Mesothelial cell of epicardium (in vitro differentiated cells): Measurements from ENCODE around the gene SPATA13. TPM values are rescaled to one million over a fixed set of nuclear protein-coding genes. Genes with fewer than 3 reads are reported as not detected.

ENCODE experiments used
- DNase-seq, 2 experiments: peaks; one replicate each; pipeline ENCODE4 v3.0.0; 2021; ENCODE audit warnings: low spot score in 2 of 2; ENCODE audit not compliant: unreplicated experiment in 2 of 2
- H3K27ac Mint-ChIP-seq: 2 replicates; pipeline ENCODE4 v1.8.0; 2021; ENCODE audit warnings: mixed read lengths
- H3K27me3 Mint-ChIP-seq: 2 replicates; pipeline ENCODE4 v1.8.0; 2021; ENCODE audit warnings: low read depth, mixed read lengths
- H3K36me3 Mint-ChIP-seq: 2 replicates; pipeline ENCODE4 v1.8.0; 2021; ENCODE audit warnings: mixed read lengths
- H3K4me1 Mint-ChIP-seq: 2 replicates; pipeline ENCODE4 v1.8.0; 2021; ENCODE audit warnings: mixed read lengths
- H3K4me3 Mint-ChIP-seq: 2 replicates; pipeline ENCODE4 v1.8.0; 2021; ENCODE audit warnings: mild to moderate bottlenecking, moderate library complexity, mixed read lengths
- H3K9me3 Mint-ChIP-seq: 2 replicates; pipeline ENCODE4 v1.8.0; 2021; ENCODE audit warnings: mixed read lengths
- total RNA-seq: library from RNA; stranded (reverse); gene quantifications from 3 replicates; pipeline ENCODE4 v1.2.1, GENCODE V29; 2021
- TF ChIP-seq, protein P1 (sequence below): fragments of 200-600 bp; sonication (generic); IDR thresholded peaks from one replicate; pipeline ENCODE4 v1.5.0; 2021; ENCODE audit warnings: antibody characterized with exemption; ENCODE audit not compliant: unreplicated experiment

The SPATA13 gene
- total RNA-seq, 1 donor from 2014 or later: 3.8 TPM

DNA sequence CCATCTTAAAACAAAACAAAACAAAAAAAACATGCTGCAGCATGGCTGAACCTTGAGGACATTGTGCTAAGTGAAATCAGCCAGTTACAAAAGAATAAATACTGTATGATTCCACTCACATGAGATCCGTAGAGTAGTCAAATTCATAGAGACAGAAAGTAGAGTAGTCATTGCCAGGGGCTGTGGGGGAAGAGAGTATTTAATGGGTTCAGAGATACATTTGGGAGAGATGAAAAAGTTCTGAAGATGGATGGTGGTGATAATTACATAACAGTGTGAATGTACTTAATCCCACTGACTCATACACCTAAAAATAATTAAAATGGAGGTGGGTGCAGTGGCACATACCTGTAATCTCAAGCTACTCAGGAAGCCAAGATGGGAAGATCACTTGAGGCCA lies 76.8 kb downstream of the SPATA13 start:
- Mint-ChIP-seq H3K4me1 (peaks cover 26% of the 10 kb centered on the region), H3K9me3 (no peaks in the 10 kb centered on the region), H3K27ac (no peak overlapping the region), H3K4me3 (no peak overlapping the region), H3K36me3 (no peaks in the 10 kb centered on the region), H3K27me3 (no peaks in the 10 kb centered on the region)
- DNase-seq: no peak
- TF ChIP-seq, protein P1, sequence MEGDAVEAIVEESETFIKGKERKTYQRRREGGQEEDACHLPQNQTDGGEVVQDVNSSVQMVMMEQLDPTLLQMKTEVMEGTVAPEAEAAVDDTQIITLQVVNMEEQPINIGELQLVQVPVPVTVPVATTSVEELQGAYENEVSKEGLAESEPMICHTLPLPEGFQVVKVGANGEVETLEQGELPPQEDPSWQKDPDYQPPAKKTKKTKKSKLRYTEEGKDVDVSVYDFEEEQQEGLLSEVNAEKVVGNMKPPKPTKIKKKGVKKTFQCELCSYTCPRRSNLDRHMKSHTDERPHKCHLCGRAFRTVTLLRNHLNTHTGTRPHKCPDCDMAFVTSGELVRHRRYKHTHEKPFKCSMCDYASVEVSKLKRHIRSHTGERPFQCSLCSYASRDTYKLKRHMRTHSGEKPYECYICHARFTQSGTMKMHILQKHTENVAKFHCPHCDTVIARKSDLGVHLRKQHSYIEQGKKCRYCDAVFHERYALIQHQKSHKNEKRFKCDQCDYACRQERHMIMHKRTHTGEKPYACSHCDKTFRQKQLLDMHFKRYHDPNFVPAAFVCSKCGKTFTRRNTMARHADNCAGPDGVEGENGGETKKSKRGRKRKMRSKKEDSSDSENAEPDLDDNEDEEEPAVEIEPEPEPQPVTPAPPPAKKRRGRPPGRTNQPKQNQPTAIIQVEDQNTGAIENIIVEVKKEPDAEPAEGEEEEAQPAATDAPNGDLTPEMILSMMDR: no peak

DNA sequence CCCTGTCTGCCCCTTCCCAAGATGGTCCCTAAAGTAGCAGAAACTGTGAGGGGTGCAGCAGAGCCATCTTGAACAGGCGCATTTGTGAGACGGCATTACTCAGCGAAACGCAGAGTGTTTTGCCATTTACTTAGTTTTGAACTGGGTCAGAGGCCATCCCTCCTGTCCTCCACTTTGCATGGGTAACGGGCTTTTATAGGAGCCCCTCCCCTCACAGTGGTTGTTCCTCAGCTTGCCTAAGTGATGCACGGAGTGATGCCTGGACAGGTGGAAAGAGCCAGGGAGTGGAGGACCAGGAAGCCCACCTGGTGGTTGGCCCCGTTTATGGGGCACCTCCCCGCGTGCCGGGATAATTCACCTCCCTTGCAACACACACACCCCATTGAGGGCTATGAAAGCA lies 80.8 kb downstream of the SPATA13 start:
- Mint-ChIP-seq H3K4me1 (peaks cover 8% of the 10 kb centered on the region), H3K27ac (no peak overlapping the region), H3K4me3 (no peak overlapping the region), H3K27me3 (no peaks in the 10 kb centered on the region), H3K36me3 (no peaks in the 10 kb centered on the region), H3K9me3 (no peaks in the 10 kb centered on the region)
- TF ChIP-seq, protein P1: no peak
- no peak for DNase-seq

DNA sequence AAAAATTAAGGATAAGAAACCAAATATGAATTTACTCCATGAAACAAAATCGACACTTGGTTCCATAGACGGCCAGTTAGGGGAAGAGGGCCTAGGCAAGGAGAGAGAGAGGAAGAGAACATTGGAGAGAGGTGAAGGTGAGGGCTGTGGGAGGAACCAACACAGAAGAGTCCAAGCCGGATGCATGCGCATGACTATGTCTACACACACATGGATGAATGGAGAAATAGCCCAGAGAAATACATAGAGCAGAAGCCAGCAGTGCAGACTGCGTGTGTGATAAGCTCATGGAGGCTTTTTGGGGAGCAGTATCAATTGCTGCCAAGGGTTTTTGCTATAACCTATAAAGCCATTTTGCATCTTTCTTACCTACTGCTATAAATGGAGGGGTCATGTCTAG lies 81.6 kb downstream of the SPATA13 start:
- Mint-ChIP-seq H3K27ac (no peak overlapping the region), H3K4me1 (peaks cover 8% of the 10 kb centered on the region), H3K9me3 (no peaks in the 10 kb centered on the region), H3K27me3 (no peaks in the 10 kb centered on the region), H3K36me3 (no peaks in the 10 kb centered on the region), H3K4me3 (no peak overlapping the region)
- no peak for DNase-seq
- TF ChIP-seq, protein P1: no peak

DNA sequence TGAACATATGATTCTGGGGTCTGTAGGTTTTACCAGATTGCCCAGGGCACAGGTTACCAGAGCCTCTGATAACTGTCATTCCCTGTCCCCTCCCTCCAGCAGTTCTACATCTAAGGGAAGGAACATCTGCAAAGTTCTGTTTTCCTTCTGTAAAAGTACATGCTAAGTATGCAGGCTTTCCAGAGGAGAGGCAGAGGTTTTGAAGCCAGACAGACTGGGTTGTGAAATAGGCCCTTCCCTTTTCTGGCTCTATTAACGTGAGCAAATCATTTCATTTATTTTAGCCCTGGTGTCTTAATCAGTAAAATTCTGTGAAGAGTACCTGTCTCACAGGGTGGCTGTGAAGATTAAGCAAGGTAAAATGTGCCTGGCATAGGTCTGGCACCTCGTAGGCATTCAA lies 82.8 kb downstream of the SPATA13 start:
- Mint-ChIP-seq H3K4me3 (no peak overlapping the region), H3K27me3 (no peaks in the 10 kb centered on the region), H3K4me1 (peaks cover 6% of the 10 kb centered on the region), H3K36me3 (no peaks in the 10 kb centered on the region), H3K9me3 (no peaks in the 10 kb centered on the region), H3K27ac (no peak overlapping the region)
- no peak for DNase-seq
- TF ChIP-seq, protein P1: no peak

DNA sequence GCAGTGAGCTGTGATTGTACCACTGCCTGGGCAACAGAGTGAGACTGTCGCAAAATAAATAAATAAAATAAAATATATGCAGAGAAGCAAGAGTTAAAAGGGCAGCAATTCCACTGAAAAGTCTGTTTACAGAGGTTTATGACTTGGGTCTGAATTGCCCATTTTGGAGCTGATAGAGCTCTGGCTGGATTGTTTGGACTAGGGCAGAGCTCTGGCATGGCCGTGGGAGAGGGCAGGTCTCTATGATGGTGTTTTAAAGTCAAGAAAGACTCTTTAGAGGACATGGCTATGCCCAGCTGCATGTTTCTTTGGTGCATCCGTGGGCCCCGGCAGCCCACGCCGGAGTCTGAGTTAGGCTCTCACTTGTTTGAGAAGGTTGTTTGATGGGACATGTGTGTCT lies 84.3 kb downstream of the SPATA13 start:
- TF ChIP-seq, protein P1: no peak
- Mint-ChIP-seq H3K4me3 (no peak overlapping the region), H3K9me3 (no peaks in the 10 kb centered on the region), H3K27me3 (no peaks in the 10 kb centered on the region), H3K4me1 (no peaks in the 10 kb centered on the region), H3K36me3 (no peaks in the 10 kb centered on the region), H3K27ac (no peak overlapping the region)
- DNase-seq: no peak

DNA sequence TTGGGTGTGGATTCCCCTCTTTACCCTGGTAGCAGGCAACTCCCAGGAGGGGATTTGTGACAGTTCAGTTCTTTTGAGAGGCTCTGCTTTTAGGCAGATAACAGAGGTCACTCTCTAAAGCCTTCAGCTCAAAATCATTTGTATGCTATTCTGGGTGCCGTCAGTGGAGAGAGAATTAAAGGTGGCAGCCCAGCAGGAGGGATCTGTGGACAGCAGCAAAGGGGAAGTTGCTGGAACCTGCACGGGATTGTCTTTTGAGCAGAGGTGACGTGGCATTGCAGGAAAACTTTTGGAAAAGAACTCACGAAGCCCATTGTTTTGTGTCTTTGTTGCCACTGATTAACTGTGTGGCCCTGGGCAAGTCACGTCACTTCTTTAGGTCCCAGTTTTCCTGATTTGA lies 86.5 kb downstream of the SPATA13 start:
- H3K36me3 Mint-ChIP-seq: no peaks in the 10 kb centered on the region
- no peak for DNase-seq
- no peaks in the 10 kb centered on the region for H3K27me3 Mint-ChIP-seq
- no peaks in the 10 kb centered on the region for H3K4me1 Mint-ChIP-seq
- H3K9me3 Mint-ChIP-seq: no peaks in the 10 kb centered on the region
- H3K27ac Mint-ChIP-seq: no peak overlapping the region
- no peak overlapping the region for H3K4me3 Mint-ChIP-seq
- TF ChIP-seq, protein P1: no peak
